MM.1S (cell line): Measurements from ENCODE around the gene SMPD3.

Source experiments
- DNase-seq: peaks from one replicate; pipeline ENCODE4 v3.0.0-alpha.2; 2015
- H2AFZ ChIP-seq: fragments of 300-600 bp; sonication (generic); 2 replicates; pipeline ENCODE4 v1.6.0; 2016; ENCODE audit warnings: antibody characterized with exemption, low read length
- H3F3A ChIP-seq: fragments of 300-600 bp; sonication (generic); 2 replicates; pipeline ENCODE4 v1.6.1; 2016; ENCODE audit warnings: mild to moderate bottlenecking, antibody characterized with exemption, low read length, moderate library complexity, mixed read lengths; ENCODE audit not compliant: insufficient read depth
- H3K27ac ChIP-seq: fragments of 300-600 bp; sonication (generic); 2 replicates; pipeline ENCODE4 v1.5.1; 2016; ENCODE audit warnings: mild to moderate bottlenecking, low read length
- H3K27me3 ChIP-seq: fragments of 300-600 bp; sonication (generic); replicated peaks from 2 replicates; pipeline ENCODE4 v1.6.0; 2016; ENCODE audit warnings: low read length; ENCODE audit not compliant: insufficient read depth
- H3K36me3 ChIP-seq: fragments of 300-600 bp; sonication (generic); replicated peaks from 2 replicates; pipeline ENCODE4 v1.6.1; 2016; ENCODE audit warnings: mild to moderate bottlenecking, low read length, mixed read lengths; ENCODE audit not compliant: insufficient read depth
- H3K4me1 ChIP-seq: fragments of 300-600 bp; sonication (generic); 2 replicates; pipeline ENCODE4 v1.6.1; 2016; ENCODE audit warnings: low read length, mixed read lengths
- H3K4me2 ChIP-seq: fragments of 300-600 bp; sonication (generic); 2 replicates; pipeline ENCODE4 v1.6.0; 2016; ENCODE audit warnings: low read depth, low read length
- H3K4me3 ChIP-seq: fragments of 300-600 bp; sonication (generic); 2 replicates; pipeline ENCODE4 v1.5.1; 2016; ENCODE audit warnings: low read length, mixed read lengths
- H3K79me2 ChIP-seq: fragments of 300-600 bp; sonication (generic); 2 replicates; pipeline ENCODE4 v1.6.1; 2016; ENCODE audit warnings: mixed run types, low read length, mixed read lengths
- H3K9ac ChIP-seq: fragments of 300-600 bp; sonication (generic); 2 replicates; pipeline ENCODE4 v1.6.1; 2016; ENCODE audit warnings: low read length, mixed read lengths
- H3K9me2 ChIP-seq: fragments of 300-600 bp; sonication (generic); replicated peaks from 2 replicates; pipeline ENCODE4 v1.6.1; 2016; ENCODE audit warnings: mild to moderate bottlenecking, low read length, mixed read lengths; ENCODE audit not compliant: insufficient read depth
- H3K9me3 ChIP-seq: fragments of 300-600 bp; sonication (generic); replicated peaks from 2 replicates; pipeline ENCODE4 v1.6.1; 2016; ENCODE audit warnings: mild to moderate bottlenecking, low read length, mixed read lengths; ENCODE audit not compliant: insufficient read depth
- H4K20me1 ChIP-seq: fragments of 300-600 bp; sonication (generic); 2 replicates; pipeline ENCODE4 v1.6.1; 2016; ENCODE audit warnings: mild to moderate bottlenecking, low read length, moderate library complexity, mixed read lengths; ENCODE audit not compliant: insufficient read depth
- EZH2 ChIP-seq: fragments of 300-600 bp; sonication (generic); optimal IDR thresholded peaks from 2 replicates; pipeline ENCODE3; 2017; ENCODE audit warnings: low read depth, mild to moderate bottlenecking, antibody characterized with exemption, low read length, mixed read lengths
- EZH2phosphoT487 ChIP-seq: fragments of 300-600 bp; sonication (generic); IDR thresholded peaks from 2 replicates; pipeline ENCODE4 v1.6.1; 2018; ENCODE audit warnings: antibody characterized with exemption, low read length
- TF ChIP-seq, protein P1 (sequence below): fragments of 300-600 bp; sonication (generic); IDR thresholded peaks from 2 replicates; pipeline ENCODE4 v1.5.1; 2016; ENCODE audit warnings: antibody characterized with exemption, low read length, mixed read lengths

SMPD3 gene

DNA sequence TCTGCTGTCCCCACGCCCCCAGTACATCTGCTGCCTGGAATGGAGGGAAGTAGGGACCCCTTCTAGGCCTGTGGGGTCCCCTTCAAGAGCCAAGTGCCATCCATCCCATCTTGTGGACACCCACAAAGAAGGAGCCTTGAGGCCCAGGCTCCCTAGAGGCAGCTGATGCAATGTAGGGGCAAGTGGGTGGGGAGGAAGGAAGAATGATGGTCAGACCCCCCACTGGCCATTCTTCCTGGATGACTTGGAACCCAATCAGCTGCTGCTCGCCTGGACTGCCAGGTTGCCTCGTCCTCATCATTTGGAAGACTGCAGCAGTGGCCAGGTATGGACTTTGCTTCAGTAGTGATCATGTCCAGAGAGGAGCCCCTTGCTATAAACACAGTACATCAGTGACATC lies 48.9 kb downstream of the SMPD3 start:
- Histone ChIP-seq H3F3A (no peaks in the 10 kb centered on the region), H3K4me3 (no peak overlapping the region), H3K36me3 (no peaks in the 10 kb centered on the region), H3K27me3 (no peaks in the 10 kb centered on the region), H3K9me2 (no peaks in the 10 kb centered on the region), H3K9ac (no peak overlapping the region), H3K27ac (no peak overlapping the region), H4K20me1 (no peaks in the 10 kb centered on the region), H3K79me2 (no peaks in the 10 kb centered on the region), H3K9me3 (no peaks in the 10 kb centered on the region), H2AFZ (no peak overlapping the region), H3K4me1 (peaks cover 7% of the 10 kb centered on the region; the same call in 1 of the 2 replicates), H3K4me2 (no peak overlapping the region)
- DNase-seq = no peak
- TF ChIP-seq EZH2phosphoT487 = no peak
- TF ChIP-seq, protein P1, sequence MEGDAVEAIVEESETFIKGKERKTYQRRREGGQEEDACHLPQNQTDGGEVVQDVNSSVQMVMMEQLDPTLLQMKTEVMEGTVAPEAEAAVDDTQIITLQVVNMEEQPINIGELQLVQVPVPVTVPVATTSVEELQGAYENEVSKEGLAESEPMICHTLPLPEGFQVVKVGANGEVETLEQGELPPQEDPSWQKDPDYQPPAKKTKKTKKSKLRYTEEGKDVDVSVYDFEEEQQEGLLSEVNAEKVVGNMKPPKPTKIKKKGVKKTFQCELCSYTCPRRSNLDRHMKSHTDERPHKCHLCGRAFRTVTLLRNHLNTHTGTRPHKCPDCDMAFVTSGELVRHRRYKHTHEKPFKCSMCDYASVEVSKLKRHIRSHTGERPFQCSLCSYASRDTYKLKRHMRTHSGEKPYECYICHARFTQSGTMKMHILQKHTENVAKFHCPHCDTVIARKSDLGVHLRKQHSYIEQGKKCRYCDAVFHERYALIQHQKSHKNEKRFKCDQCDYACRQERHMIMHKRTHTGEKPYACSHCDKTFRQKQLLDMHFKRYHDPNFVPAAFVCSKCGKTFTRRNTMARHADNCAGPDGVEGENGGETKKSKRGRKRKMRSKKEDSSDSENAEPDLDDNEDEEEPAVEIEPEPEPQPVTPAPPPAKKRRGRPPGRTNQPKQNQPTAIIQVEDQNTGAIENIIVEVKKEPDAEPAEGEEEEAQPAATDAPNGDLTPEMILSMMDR = no peak
- no peak for TF ChIP-seq EZH2

DNA sequence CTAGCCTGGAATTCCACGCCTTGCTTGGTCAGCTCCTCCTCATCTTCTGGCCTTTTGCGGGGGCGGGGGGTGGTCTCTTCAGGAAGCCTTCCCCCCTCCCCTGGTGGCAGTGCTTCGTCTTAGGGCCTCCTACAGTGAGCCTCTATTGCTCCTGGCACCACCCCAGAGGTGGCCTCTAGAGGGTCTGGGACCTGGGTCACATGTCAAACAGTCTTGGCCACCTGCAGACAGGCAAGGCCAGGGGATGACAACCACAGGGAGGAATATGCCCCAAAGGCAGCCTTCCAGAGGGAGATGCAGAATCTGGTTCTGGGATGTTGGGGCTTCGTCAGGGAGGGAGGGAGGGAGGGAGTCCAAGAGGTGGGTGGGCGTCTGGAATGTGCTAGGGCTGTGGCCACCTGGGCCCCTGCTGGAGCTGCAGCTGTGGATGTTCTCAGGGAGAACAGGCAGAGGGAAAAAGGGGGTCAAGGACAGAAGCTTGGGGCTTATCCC lies 50.6 kb downstream of the SMPD3 start:
- H3K9me3 ChIP-seq = no peaks in the 10 kb centered on the region
- no peak overlapping the region for H3K9ac ChIP-seq
- no peak for DNase-seq
- H2AFZ ChIP-seq = no peak overlapping the region
- no peaks in the 10 kb centered on the region for H3F3A ChIP-seq
- TF ChIP-seq, protein P1 = no peak
- TF ChIP-seq EZH2 = no peak
- H3K27me3 ChIP-seq = no peaks in the 10 kb centered on the region
- H4K20me1 ChIP-seq = no peaks in the 10 kb centered on the region
- H3K9me2 ChIP-seq = no peaks in the 10 kb centered on the region
- no peaks in the 10 kb centered on the region for H3K36me3 ChIP-seq
- H3K27ac ChIP-seq = no peak overlapping the region
- peaks cover 7% of the 10 kb centered on the region; the same call in 1 of the 2 replicates for H3K4me1 ChIP-seq
- no peak overlapping the region for H3K4me3 ChIP-seq
- H3K79me2 ChIP-seq = no peaks in the 10 kb centered on the region
- no peak overlapping the region for H3K4me2 ChIP-seq

DNA sequence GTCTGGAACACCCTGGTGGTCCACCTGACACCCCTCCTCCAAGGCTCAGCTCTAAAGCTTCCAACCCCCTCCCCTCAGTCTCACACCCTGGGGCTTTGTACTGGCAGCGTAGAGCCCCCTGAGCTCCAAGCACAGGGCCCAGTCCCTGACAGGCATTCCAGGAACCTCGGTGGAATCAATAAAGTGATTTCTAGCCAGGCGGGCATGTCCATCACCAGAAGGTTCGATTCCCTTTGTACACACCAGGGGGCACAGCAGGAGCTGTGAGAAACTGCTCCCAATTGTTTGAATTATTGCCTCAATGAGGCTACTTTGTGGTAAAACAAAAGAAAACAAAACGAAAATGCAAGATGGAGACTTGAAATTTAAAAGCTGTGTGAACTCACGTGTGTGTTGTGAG lies 51.8 kb downstream of the SMPD3 start:
- no peak for TF ChIP-seq EZH2phosphoT487
- TF ChIP-seq, protein P1 = peak; percentile 69
- H3K79me2 ChIP-seq = no peaks in the 10 kb centered on the region
- no peak overlapping the region for H3K4me3 ChIP-seq
- no peak overlapping the region for H3K4me2 ChIP-seq
- H3K36me3 ChIP-seq = no peaks in the 10 kb centered on the region
- no peaks in the 10 kb centered on the region for H3K9me2 ChIP-seq
- no peaks in the 10 kb centered on the region for H3K27me3 ChIP-seq
- H3K9ac ChIP-seq = no peak overlapping the region
- DNase-seq = peak; percentile 47
- H3K9me3 ChIP-seq = no peaks in the 10 kb centered on the region
- H2AFZ ChIP-seq = no peak overlapping the region; the same call in 1 of the 2 replicates
- H3K4me1 ChIP-seq = peaks cover 7% of the 10 kb centered on the region; the same call in 1 of the 2 replicates
- no peaks in the 10 kb centered on the region for H3F3A ChIP-seq
- no peaks in the 10 kb centered on the region for H4K20me1 ChIP-seq
- H3K27ac ChIP-seq = no peak overlapping the region
